HEK293 (cell line): ENCODE measurements around the gene AP3B1.

Experiments
- EGR2 ChIP-seq: fragments of 450-650 bp; formaldehyde crosslinking; IDR thresholded peaks from 2 replicates; pipeline ENCODE4 v1.5.1; 2016; ENCODE audit warnings: low read depth, missing biosample characterization, missing genetic modification characterization
- GFI1B ChIP-seq: fragments of 450-650 bp; formaldehyde crosslinking; IDR thresholded peaks from 2 replicates; pipeline ENCODE4 v1.5.1; 2016; ENCODE audit warnings: missing biosample characterization, missing genetic modification characterization
- KLF10 ChIP-seq: fragments of 450-650 bp; IDR thresholded peaks from 2 replicates; pipeline ENCODE4 v1.5.1; 2018; ENCODE audit warnings: missing biosample characterization, mild to moderate bottlenecking, missing genetic modification characterization
- SP3 ChIP-seq: fragments of 450-650 bp; formaldehyde crosslinking; IDR thresholded peaks from 2 replicates; pipeline ENCODE4 v1.5.1; 2016; ENCODE audit warnings: missing biosample characterization, missing genetic modification characterization
- WT1 ChIP-seq: fragments of 450-650 bp; formaldehyde crosslinking; IDR thresholded peaks from 2 replicates; pipeline ENCODE4 v1.5.1; 2016; ENCODE audit warnings: missing biosample characterization, missing genetic modification characterization
- YY2 ChIP-seq: fragments of 450-650 bp; formaldehyde crosslinking; IDR thresholded peaks from 2 replicates; pipeline ENCODE4 v1.5.1; 2016; ENCODE audit warnings: missing biosample characterization, missing genetic modification characterization
- ZBTB1 ChIP-seq: fragments of 450-650 bp; formaldehyde crosslinking; IDR thresholded peaks from 2 replicates; pipeline ENCODE4 v1.5.1; 2016; ENCODE audit warnings: missing biosample characterization, missing genetic modification characterization
- ZEB2 ChIP-seq: fragments of 450-650 bp; formaldehyde crosslinking; IDR thresholded peaks from 2 replicates; pipeline ENCODE4 v1.5.1; 2016; ENCODE audit warnings: missing biosample characterization, missing genetic modification characterization
- ZFP41 ChIP-seq: fragments of 450-650 bp; formaldehyde crosslinking; IDR thresholded peaks from 2 replicates; pipeline ENCODE4 v1.5.1; 2016; ENCODE audit warnings: missing biosample characterization, missing genetic modification characterization, borderline replicate concordance
- ZNF146 ChIP-seq: fragments of 450-650 bp; formaldehyde crosslinking; IDR thresholded peaks from 2 replicates; pipeline ENCODE4 v1.5.1; 2016; ENCODE audit warnings: missing biosample characterization, missing genetic modification characterization
- ZNF155 ChIP-seq: fragments of 450-650 bp; formaldehyde crosslinking; IDR thresholded peaks from 2 replicates; pipeline ENCODE4 v1.5.1; 2016; ENCODE audit warnings: missing biosample characterization, missing genetic modification characterization
- ZNF157 ChIP-seq: fragments of 450-650 bp; formaldehyde crosslinking; IDR thresholded peaks from 2 replicates; pipeline ENCODE4 v1.5.1; 2016; ENCODE audit warnings: missing biosample characterization, missing genetic modification characterization
- ZNF16 ChIP-seq: fragments of 450-650 bp; formaldehyde crosslinking; IDR thresholded peaks from 2 replicates; pipeline ENCODE4 v1.5.1; 2016; ENCODE audit warnings: low read depth, missing biosample characterization, missing genetic modification characterization
- ZNF175 ChIP-seq: fragments of 450-650 bp; formaldehyde crosslinking; IDR thresholded peaks from 2 replicates; pipeline ENCODE4 v1.5.1; 2016; ENCODE audit warnings: missing biosample characterization, missing genetic modification characterization
- ZNF19 ChIP-seq: fragments of 450-650 bp; formaldehyde crosslinking; IDR thresholded peaks from 2 replicates; pipeline ENCODE4; 2016; ENCODE audit warnings: missing biosample characterization, missing genetic modification characterization, low read depth
- ZNF311 ChIP-seq: fragments of 450-650 bp; formaldehyde crosslinking; IDR thresholded peaks from 2 replicates; pipeline ENCODE4 v1.5.1; 2017; ENCODE audit warnings: missing biosample characterization, missing genetic modification characterization, borderline replicate concordance
- ZNF341 ChIP-seq: fragments of 450-650 bp; formaldehyde crosslinking; IDR thresholded peaks from 2 replicates; pipeline ENCODE4; 2016; ENCODE audit warnings: low read depth, missing biosample characterization, missing genetic modification characterization
- ZNF37A ChIP-seq: fragments of 450-650 bp; IDR thresholded peaks from 2 replicates; pipeline ENCODE4 v1.5.1; 2018; ENCODE audit warnings: missing biosample characterization, missing genetic modification characterization
- ZNF610 ChIP-seq: fragments of 450-650 bp; formaldehyde crosslinking; IDR thresholded peaks from 2 replicates; pipeline ENCODE4 v1.5.1; 2016; ENCODE audit warnings: missing biosample characterization, missing genetic modification characterization, borderline replicate concordance
- ZNF621 ChIP-seq: fragments of 450-650 bp; formaldehyde crosslinking; IDR thresholded peaks from 2 replicates; pipeline ENCODE4 v1.5.1; 2017; ENCODE audit warnings: missing biosample characterization, missing genetic modification characterization
- ZNF658 ChIP-seq: fragments of 450-650 bp; formaldehyde crosslinking; IDR thresholded peaks from 2 replicates; pipeline ENCODE4; 2016; ENCODE audit warnings: missing biosample characterization, missing genetic modification characterization
- ZNF670 ChIP-seq: fragments of 450-650 bp; formaldehyde crosslinking; IDR thresholded peaks from 2 replicates; pipeline ENCODE4 v1.5.1; 2016; ENCODE audit warnings: missing biosample characterization, missing genetic modification characterization, low read depth
- ZNF677 ChIP-seq: fragments of 450-650 bp; IDR thresholded peaks from 2 replicates; pipeline ENCODE4 v1.5.0; 2018; ENCODE audit warnings: missing biosample characterization, mild to moderate bottlenecking, missing genetic modification characterization, moderate library complexity
- ZNF768 ChIP-seq: fragments of 450-650 bp; formaldehyde crosslinking; IDR thresholded peaks from 2 replicates; pipeline ENCODE4 v1.5.1; 2018; ENCODE audit warnings: missing biosample characterization, mild to moderate bottlenecking, missing genetic modification characterization
- ZNF837 ChIP-seq: fragments of 450-650 bp; formaldehyde crosslinking; IDR thresholded peaks from 2 replicates; pipeline ENCODE4 v1.5.1; 2016; ENCODE audit warnings: missing biosample characterization, missing genetic modification characterization
- TF ChIP-seq, protein P1 (sequence below): fragments of 450-650 bp; formaldehyde crosslinking; IDR thresholded peaks from 2 replicates; pipeline ENCODE4 v1.5.1; 2016; ENCODE audit warnings: missing biosample characterization, missing genetic modification characterization
- TF ChIP-seq, protein P2 (sequence below): fragments of 450-650 bp; formaldehyde crosslinking; IDR thresholded peaks from 2 replicates; pipeline ENCODE4 v1.5.1; 2016; ENCODE audit warnings: missing biosample characterization, missing genetic modification characterization, low read depth
- TF ChIP-seq, protein P3 (sequence below): fragments of 450-650 bp; formaldehyde crosslinking; IDR thresholded peaks from 2 replicates; pipeline ENCODE4 v1.5.1; 2016; ENCODE audit warnings: missing biosample characterization, missing genetic modification characterization, low read depth
- TF ChIP-seq, protein P4 (sequence below): fragments of 450-650 bp; formaldehyde crosslinking; IDR thresholded peaks from 2 replicates; pipeline ENCODE4 v1.5.1; 2017; ENCODE audit warnings: missing biosample characterization, missing genetic modification characterization
- TF ChIP-seq, protein P5 (sequence below): fragments of 450-650 bp; formaldehyde crosslinking; IDR thresholded peaks from 2 replicates; pipeline ENCODE4 v1.5.1; 2016; ENCODE audit warnings: missing biosample characterization, missing genetic modification characterization
- TF ChIP-seq, protein P6 (sequence below): fragments of 450-650 bp; IDR thresholded peaks from 2 replicates; pipeline ENCODE4 v1.5.1; 2018; ENCODE audit warnings: missing biosample characterization, mild to moderate bottlenecking, missing genetic modification characterization

AP3B1 gene

DNA sequence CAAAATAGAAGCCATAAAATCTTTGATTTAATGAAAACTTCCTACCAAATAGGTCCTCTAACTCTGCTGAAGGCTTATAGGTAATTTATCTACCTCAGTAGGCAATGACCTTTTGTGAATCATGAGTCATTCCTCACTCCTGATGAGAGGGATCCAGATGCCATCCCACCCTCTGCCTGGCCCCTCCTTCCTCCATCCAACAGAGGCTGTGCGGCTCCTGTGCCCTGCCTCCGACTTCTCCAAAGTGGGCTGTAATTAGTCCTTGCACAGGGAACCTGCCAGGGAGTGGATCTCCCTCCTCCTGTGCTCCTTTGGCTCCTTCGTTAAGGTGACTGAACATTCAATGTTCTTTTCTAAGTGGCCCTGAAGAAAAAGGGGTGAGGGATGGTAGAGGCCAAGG is 304.5 kb downstream of the AP3B1 start (continued):
- TF ChIP-seq YY2 (no peak), ZNF677 (tag by site-specific recombination) (no peak), ZBTB1 (tag by site-specific recombination) (no peak), WT1 (tag by site-specific recombination) (no peak; the same call in 1 of the 2 replicates), EGR2 (tag by site-specific recombination) (no peak), ZNF311 (tag by site-specific recombination) (no peak), ZNF19 (tag by site-specific recombination) (no peak), ZNF621 (tag by site-specific recombination) (no peak), ZNF768 (no peak), ZNF155 (tag by site-specific recombination) (no peak), KLF10 (tag by site-specific recombination) (no peak), ZEB2 (tag by site-specific recombination) (0 out of 2 replicates have a peak, but pooled peaks have one; percentile 20), GFI1B (no peak), ZNF175 (tag by site-specific recombination) (no peak), ZNF146 (tag by site-specific recombination) (no peak), ZNF37A (no peak), ZNF658 (tag by site-specific recombination) (no peak), ZNF837 (tag by site-specific recombination) (no peak), ZNF16 (tag by site-specific recombination) (no peak), ZNF670 (tag by site-specific recombination) (no peak), ZNF610 (no peak), ZNF341 (tag by site-specific recombination) (no peak), ZNF157 (tag by site-specific recombination) (no peak), SP3 (no peak), ZFP41 (tag by site-specific recombination) (no peak)
- TF ChIP-seq, protein P1, sequence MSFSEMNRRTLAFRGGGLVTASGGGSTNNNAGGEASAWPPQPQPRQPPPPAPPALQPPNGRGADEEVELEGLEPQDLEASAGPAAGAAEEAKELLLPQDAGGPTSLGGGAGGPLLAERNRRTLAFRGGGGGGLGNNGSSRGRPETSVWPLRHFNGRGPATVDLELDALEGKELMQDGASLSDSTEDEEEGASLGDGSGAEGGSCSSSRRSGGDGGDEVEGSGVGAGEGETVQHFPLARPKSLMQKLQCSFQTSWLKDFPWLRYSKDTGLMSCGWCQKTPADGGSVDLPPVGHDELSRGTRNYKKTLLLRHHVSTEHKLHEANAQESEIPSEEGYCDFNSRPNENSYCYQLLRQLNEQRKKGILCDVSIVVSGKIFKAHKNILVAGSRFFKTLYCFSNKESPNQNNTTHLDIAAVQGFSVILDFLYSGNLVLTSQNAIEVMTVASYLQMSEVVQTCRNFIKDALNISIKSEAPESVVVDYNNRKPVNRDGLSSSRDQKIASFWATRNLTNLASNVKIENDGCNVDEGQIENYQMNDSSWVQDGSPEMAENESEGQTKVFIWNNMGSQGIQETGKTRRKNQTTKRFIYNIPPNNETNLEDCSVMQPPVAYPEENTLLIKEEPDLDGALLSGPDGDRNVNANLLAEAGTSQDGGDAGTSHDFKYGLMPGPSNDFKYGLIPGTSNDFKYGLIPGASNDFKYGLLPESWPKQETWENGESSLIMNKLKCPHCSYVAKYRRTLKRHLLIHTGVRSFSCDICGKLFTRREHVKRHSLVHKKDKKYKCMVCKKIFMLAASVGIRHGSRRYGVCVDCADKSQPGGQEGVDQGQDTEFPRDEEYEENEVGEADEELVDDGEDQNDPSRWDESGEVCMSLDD = no peak
- TF ChIP-seq, protein P2, sequence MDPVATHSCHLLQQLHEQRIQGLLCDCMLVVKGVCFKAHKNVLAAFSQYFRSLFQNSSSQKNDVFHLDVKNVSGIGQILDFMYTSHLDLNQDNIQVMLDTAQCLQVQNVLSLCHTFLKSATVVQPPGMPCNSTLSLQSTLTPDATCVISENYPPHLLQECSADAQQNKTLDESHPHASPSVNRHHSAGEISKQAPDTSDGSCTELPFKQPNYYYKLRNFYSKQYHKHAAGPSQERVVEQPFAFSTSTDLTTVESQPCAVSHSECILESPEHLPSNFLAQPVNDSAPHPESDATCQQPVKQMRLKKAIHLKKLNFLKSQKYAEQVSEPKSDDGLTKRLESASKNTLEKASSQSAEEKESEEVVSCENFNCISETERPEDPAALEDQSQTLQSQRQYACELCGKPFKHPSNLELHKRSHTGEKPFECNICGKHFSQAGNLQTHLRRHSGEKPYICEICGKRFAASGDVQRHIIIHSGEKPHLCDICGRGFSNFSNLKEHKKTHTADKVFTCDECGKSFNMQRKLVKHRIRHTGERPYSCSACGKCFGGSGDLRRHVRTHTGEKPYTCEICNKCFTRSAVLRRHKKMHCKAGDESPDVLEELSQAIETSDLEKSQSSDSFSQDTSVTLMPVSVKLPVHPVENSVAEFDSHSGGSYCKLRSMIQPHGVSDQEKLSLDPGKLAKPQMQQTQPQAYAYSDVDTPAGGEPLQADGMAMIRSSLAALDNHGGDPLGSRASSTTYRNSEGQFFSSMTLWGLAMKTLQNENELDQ (tag by site-specific recombination) = no peak
- TF ChIP-seq, protein P3, sequence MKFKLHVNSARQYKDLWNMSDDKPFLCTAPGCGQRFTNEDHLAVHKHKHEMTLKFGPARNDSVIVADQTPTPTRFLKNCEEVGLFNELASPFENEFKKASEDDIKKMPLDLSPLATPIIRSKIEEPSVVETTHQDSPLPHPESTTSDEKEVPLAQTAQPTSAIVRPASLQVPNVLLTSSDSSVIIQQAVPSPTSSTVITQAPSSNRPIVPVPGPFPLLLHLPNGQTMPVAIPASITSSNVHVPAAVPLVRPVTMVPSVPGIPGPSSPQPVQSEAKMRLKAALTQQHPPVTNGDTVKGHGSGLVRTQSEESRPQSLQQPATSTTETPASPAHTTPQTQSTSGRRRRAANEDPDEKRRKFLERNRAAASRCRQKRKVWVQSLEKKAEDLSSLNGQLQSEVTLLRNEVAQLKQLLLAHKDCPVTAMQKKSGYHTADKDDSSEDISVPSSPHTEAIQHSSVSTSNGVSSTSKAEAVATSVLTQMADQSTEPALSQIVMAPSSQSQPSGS (tag by site-specific recombination) = no peak
- TF ChIP-seq, protein P4, sequence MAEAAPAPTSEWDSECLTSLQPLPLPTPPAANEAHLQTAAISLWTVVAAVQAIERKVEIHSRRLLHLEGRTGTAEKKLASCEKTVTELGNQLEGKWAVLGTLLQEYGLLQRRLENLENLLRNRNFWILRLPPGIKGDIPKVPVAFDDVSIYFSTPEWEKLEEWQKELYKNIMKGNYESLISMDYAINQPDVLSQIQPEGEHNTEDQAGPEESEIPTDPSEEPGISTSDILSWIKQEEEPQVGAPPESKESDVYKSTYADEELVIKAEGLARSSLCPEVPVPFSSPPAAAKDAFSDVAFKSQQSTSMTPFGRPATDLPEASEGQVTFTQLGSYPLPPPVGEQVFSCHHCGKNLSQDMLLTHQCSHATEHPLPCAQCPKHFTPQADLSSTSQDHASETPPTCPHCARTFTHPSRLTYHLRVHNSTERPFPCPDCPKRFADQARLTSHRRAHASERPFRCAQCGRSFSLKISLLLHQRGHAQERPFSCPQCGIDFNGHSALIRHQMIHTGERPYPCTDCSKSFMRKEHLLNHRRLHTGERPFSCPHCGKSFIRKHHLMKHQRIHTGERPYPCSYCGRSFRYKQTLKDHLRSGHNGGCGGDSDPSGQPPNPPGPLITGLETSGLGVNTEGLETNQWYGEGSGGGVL (tag by site-specific recombination) = peak; percentile 69
- TF ChIP-seq, protein P5, sequence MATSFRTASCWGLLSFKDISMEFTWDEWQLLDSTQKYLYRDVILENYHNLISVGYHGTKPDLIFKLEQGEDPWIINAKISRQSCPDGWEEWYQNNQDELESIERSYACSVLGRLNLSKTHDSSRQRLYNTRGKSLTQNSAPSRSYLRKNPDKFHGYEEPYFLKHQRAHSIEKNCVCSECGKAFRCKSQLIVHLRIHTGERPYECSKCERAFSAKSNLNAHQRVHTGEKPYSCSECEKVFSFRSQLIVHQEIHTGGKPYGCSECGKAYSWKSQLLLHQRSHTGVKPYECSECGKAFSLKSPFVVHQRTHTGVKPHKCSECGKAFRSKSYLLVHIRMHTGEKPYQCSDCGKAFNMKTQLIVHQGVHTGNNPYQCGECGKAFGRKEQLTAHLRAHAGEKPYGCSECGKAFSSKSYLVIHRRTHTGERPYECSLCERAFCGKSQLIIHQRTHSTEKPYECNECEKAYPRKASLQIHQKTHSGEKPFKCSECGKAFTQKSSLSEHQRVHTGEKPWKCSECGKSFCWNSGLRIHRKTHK (tag by site-specific recombination) = no peak
- TF ChIP-seq, protein P6, sequence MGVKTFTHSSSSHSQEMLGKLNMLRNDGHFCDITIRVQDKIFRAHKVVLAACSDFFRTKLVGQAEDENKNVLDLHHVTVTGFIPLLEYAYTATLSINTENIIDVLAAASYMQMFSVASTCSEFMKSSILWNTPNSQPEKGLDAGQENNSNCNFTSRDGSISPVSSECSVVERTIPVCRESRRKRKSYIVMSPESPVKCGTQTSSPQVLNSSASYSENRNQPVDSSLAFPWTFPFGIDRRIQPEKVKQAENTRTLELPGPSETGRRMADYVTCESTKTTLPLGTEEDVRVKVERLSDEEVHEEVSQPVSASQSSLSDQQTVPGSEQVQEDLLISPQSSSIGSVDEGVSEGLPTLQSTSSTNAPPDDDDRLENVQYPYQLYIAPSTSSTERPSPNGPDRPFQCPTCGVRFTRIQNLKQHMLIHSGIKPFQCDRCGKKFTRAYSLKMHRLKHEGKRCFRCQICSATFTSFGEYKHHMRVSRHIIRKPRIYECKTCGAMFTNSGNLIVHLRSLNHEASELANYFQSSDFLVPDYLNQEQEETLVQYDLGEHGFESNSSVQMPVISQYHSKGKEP = no peak
